GM13977 (cell line): ENCODE measurements around the gene FZD2.

Source experiments
- DNase-seq: peaks from one replicate; pipeline ENCODE4 v3.0.0; 2012; ENCODE audit warnings: low spot score
- in situ Hi-C: fragments of 300-500 bp; cut with MboI; formaldehyde crosslinking; loops from one replicate; pipeline ENCODE4 v1.12.0; 2022; ENCODE audit warnings: low sequenced_read_pairs, low pct_unique_long_range_greater_than_20kb, mixed read lengths, inconsistent platforms; ENCODE audit not compliant: unreplicated experiment
- TF ChIP-seq, protein P1 (sequence below): IDR thresholded peaks from 2 replicates; pipeline ENCODE4 v1.5.1; 2012; ENCODE audit warnings: mild to moderate bottlenecking, control low read depth; ENCODE audit not compliant: insufficient read depth; ENCODE audit errors: extremely low read depth, missing control alignments

The FZD2 gene

DNA sequence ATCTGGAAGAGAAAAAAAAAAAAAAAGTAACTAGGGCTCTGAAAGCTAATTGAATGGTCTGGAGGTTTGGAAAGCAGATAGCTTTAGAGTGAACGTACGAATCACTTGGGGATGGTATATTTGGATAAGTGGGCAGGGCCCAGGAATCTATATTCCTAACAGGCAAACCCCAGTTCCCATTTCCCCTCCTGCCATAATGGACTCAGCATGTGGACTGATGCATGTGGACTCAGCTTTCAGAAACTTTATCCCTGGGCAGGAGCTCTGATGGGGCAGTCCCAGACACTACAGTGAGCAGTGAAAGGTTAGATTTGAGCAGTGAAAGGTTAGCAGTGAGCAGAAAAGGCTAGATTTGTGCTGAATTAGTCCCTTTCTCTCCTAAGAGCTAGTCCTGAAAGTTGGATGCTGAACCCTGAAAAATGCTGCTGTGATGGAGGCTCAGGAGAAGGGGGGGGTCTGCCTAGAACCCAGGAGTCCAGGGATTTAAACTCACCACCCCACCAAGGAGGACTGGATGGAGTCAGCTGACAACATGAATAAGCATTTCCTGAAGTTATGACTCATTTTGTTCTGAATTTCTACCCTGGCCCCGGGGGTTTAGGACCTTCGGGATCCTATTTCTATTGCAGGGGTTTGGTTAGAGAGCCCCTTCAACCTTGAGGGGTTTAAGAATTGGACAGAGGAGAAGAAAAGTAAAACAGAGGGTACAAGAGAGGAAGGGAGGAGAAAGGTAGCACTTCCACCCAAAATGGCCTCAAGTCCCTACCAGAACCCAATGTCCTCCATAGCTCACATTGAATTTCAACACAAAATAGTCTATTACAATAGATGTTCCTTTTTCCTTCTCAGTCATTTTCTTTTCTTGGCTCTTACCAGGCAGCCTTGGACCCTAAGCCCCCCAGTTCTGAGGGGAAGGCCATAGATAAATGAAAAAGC, 10.3 kb upstream of the FZD2 start:
- in situ Hi-C loops = loop anchor here (25.0 kb wide), 1 partner anchor 315 kb away; no protein-coding TSS in a partner anchor
- TF ChIP-seq, protein P1, sequence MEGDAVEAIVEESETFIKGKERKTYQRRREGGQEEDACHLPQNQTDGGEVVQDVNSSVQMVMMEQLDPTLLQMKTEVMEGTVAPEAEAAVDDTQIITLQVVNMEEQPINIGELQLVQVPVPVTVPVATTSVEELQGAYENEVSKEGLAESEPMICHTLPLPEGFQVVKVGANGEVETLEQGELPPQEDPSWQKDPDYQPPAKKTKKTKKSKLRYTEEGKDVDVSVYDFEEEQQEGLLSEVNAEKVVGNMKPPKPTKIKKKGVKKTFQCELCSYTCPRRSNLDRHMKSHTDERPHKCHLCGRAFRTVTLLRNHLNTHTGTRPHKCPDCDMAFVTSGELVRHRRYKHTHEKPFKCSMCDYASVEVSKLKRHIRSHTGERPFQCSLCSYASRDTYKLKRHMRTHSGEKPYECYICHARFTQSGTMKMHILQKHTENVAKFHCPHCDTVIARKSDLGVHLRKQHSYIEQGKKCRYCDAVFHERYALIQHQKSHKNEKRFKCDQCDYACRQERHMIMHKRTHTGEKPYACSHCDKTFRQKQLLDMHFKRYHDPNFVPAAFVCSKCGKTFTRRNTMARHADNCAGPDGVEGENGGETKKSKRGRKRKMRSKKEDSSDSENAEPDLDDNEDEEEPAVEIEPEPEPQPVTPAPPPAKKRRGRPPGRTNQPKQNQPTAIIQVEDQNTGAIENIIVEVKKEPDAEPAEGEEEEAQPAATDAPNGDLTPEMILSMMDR = no peak
- DNase-seq = no peak

DNA sequence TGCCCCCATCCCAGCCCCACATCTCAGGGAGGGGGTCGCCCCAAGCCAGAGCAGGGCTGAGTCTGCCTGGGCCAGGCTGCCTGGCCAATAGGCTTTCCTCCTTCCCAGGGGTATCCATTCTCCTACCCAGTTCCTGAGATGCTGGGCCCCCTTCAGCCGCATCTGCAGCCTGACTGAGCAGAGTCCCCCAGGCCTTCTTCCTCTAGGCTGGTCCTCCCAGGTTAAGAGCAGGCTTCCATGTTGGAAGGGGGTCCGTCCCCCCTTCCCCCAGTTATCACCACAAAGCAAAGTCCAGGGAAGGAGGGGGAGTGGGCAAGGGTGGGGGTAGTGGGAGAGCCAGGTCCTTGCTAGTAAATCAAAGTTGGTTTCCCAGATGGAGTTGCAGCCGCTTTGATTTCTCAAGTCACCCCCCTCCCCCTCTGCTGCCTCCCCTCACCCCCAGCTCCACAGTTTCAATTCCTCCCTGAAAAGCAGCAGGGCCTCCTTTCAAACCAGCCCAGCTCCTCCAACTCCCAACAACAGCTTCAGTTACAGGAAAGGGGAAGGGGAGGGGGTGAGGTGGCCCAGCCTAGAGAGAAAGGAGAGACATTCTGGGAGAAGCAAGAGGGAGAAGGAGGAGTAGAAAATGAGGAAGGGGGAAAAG, 9.5 kb upstream of the FZD2 start:
- DNase-seq = no peak
- TF ChIP-seq, protein P1 = no peak
- in situ Hi-C loops = loop anchor here (25.0 kb wide), 1 partner anchor 315 kb away; no protein-coding TSS in a partner anchor

DNA sequence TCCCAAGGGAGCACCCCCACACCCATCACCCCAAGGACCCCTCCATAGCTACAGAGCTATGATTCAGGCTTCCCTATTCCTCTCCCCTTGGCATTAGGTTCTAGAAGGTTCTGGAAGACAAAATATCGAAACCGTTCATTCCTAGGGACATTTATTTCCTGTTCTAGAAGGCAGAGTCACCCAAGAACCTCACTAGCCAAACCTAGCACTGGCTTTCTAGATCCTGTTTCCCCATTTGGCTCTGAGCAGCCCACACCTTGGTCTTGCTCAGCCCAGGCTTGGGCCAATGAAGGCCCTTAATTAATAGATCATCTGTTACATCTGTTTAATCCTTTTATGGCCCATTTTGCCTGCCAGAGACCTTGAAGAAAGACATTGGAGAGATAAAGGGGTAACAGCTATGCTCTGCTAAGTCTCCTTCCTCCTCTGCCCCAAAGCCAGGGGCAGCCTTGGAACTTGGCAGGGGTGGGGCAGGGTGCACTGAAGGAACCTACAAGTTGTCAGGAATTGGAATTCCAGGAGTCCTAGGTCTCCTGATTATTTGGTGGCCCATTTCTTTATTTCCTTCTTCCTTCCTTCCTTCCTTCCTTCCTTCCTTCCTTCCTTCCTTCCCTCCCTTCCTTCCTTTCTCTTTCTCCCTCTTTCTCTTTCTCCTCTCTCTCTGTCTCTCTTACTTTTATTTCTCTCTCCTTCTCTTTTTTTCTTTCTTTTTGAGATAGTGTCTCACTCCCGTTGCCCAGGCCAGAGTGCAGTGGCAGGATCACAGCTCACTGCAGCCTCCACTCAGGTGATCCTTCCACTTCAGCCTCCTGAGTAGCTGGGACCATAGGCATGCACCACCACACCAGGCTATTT, 8.7 kb upstream of the FZD2 start:
- DNase-seq = no peak
- in situ Hi-C loops = loop anchor here (25.0 kb wide), 1 partner anchor 314 kb away; no protein-coding TSS in a partner anchor
- TF ChIP-seq, protein P1 = no peak

DNA sequence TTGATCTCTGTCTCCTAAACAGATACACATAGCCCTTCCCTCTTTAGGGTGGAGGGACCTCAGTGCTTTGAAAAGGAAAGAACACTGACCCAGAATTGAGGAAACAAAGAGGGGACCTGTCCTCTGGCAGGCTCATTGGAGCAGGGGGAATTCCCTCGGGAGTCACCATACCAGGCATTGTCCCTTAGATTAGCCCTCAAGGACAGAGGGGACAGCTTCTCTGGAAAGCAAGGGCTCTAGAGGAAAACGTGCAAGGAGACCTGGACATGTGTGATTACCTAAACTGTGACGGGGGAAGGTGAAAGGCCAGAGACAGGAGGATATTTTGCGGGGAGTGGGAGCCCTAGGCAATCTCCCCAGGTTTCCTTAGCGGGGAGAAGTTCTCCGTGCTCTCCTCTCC, 7.6 kb upstream of the FZD2 start:
- TF ChIP-seq, protein P1 = no peak
- no peak for DNase-seq
- in situ Hi-C loops = loop anchor here (25.0 kb wide), 1 partner anchor 313 kb away; no protein-coding TSS in a partner anchor

DNA sequence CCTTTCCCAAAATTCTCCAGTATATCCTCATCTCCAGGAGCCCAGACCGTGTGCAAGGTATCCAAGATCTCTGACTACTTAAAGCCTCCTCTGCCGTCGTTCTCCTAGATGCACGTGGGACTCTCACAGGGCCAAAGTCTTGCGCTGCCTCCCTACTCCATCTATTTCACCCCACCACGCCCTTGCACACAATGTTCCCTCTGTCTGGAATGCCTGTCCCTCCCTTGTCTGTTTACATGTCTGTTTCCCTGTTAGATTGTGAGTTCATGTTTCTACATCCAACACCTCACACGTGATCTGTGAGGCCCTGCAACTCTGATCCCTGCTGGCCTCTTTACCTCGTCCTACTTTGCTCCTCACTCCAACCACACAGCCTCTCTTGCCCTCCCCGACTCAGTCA, 4.9 kb upstream of the FZD2 start:
- DNase-seq = no peak
- TF ChIP-seq, protein P1 = no peak
- in situ Hi-C loops = no loop called here

DNA sequence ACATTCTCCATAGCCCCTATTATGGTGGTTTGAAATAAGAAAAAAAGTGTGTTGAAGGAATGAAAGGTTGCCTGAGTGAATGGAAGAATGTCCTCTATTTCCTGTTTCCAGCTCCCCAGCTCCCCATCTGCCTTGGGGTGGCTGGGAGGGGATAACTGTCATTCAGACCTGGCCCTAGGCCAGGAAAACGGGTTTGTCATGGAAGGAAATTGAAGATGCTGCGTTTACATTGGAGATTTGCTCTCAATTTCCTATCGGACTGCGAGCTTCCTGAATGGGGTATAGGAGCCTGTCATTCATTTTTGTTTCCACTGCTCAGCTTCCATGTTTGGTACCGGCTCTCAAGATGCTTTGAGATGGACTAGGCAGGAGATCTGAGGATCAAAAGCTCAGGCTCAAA, 2.2 kb upstream of the FZD2 start:
- in situ Hi-C loops = no loop called here
- no peak for DNase-seq
- TF ChIP-seq, protein P1 = no peak
